Suppressor macrophage treated with lipopolysaccharide for 4 hours (primary cell): ENCODE results near the gene TTLL11.
A peak's percentile ranks its signal among the peaks of the same experiment; 100 is the strongest.

ENCODE experiments used
- DNase-seq: peaks from one replicate; pipeline ENCODE4 v3.0.0-alpha.2; 2020

TTLL11 gene

GRCh38 chr9:121820286-121821005, 272.7 kb downstream of the TTLL11 start:
- DNase-seq: no peak

- peak; percentile 37 for DNase-seq
These were observed 273.5 kb downstream of the TTLL11 start for GRCh38 chr9:121819428-121820231.

GRCh38 chr9:121818841-121819427, 274.2 kb downstream of the TTLL11 start:
- no peak for DNase-seq

- DNase-seq: no peak
These were observed 275.0 kb downstream of the TTLL11 start for GRCh38 chr9:121818016-121818661.

- no peak for DNase-seq
These were observed 275.6 kb downstream of the TTLL11 start for GRCh38 chr9:121817476-121817875.

- no peak for DNase-seq
These were observed 276.2 kb downstream of the TTLL11 start for GRCh38 chr9:121816845-121817450.

GRCh38 chr9:121816449-121816817, 276.7 kb downstream of the TTLL11 start:
- no peak for DNase-seq

GRCh38 chr9:121815546-121816448, 277.3 kb downstream of the TTLL11 start:
- no peak for DNase-seq

- DNase-seq: no peak
These were observed 278.0 kb downstream of the TTLL11 start for GRCh38 chr9:121815084-121815483.

GRCh38 chr9:121814594-121814993, 278.5 kb downstream of the TTLL11 start:
- no peak for DNase-seq

GRCh38 chr9:121813519-121814210, 279.4 kb downstream of the TTLL11 start:
- no peak for DNase-seq

- DNase-seq: no peak
These were observed 280.9 kb downstream of the TTLL11 start for GRCh38 chr9:121812159-121812735.

- DNase-seq: no peak
These were observed 281.4 kb downstream of the TTLL11 start for GRCh38 chr9:121811751-121812150.

- no peak for DNase-seq
These were observed 282.0 kb downstream of the TTLL11 start for GRCh38 chr9:121811140-121811539.

GRCh38 chr9:121810489-121810888, 282.6 kb downstream of the TTLL11 start:
- no peak for DNase-seq

- no peak for DNase-seq
These were observed 283.6 kb downstream of the TTLL11 start for GRCh38 chr9:121809356-121810050.

GRCh38 chr9:121808781-121809180, 284.3 kb downstream of the TTLL11 start:
- no peak for DNase-seq

- no peak for DNase-seq
These were observed 285.3 kb downstream of the TTLL11 start for GRCh38 chr9:121807823-121808278.

- no peak for DNase-seq
These were observed 285.9 kb downstream of the TTLL11 start for GRCh38 chr9:121807069-121807822.
